Gastrocnemius medialis (tissue), 4 donors: Measurements from ENCODE around the gene RWDD1.

Source experiments
- CTCF ChIP-seq, 5 experiments: fragments of 450-650 bp in 3 of 5; fragments of 200-600 bp in 2 of 5; sonication (generic) in 2 of 5; IDR thresholded peaks in 4 of 5; conservative IDR thresholded peaks in 1 of 5; 1 replicate in 4 of 5; 2 replicates in 1 of 5; pipeline ENCODE4 v1.5.1; 2016 to 2019; ENCODE audit warnings: antibody characterized with exemption in 5 of 5, mild to moderate bottlenecking in 3 of 5, moderate library complexity in 3 of 5
- POLR2A ChIP-seq, 2 donors: fragments of 450-650 bp; IDR thresholded peaks; one replicate each; pipeline ENCODE4 v1.6.1; 2017; ENCODE audit warnings: antibody characterized with exemption in 2 of 2, mild to moderate bottlenecking in 2 of 2, moderate library complexity in 2 of 2

- TF ChIP-seq CTCF (IDR thresholded peaks at IDR 0.05 in 4 of 5, conservative IDR thresholded peaks at IDR 0.05 in 1 of 5) (no peak), POLR2A (IDR thresholded peaks at IDR 0.05) (no peak)
These were observed 44.8 kb downstream of the RWDD1 start, which contains the start of gene RSPH4A for GRCh38 chr6:116615937-116616736.
